K562 (cell line): Measurements from ENCODE around the gene FLOT2. TPM values are rescaled to one million over a fixed set of nuclear protein-coding genes. Genes with fewer than 3 reads are reported as not detected.
A peak's percentile ranks its signal among the peaks of the same experiment; 100 is the strongest.

Experiments used
- ATF1 ChIP-seq, 2 experiments: fragments of 450-650 bp in 1 of 2; IDR thresholded peaks; 2 replicates each; pipeline ENCODE4 v1.6.1; 2016; ENCODE audit warnings: missing compliant biosample characterization in 1 of 2, missing genetic modification characterization in 1 of 2
- C11orf30 ChIP-seq: fragments of 450-650 bp; IDR thresholded peaks from 2 replicates; pipeline ENCODE4 v1.6.1; 2016; ENCODE audit warnings: low read depth, mild to moderate bottlenecking
- CBFA2T3 ChIP-seq: fragments of 450-650 bp; IDR thresholded peaks from 2 replicates; pipeline ENCODE4 v1.6.1; 2017
- CXXC5 ChIP-seq: fragments of 250-450 bp; sonication (Bioruptor Pico); IDR thresholded peaks from 2 replicates; pipeline ENCODE4 v1.8.0; 2022; ENCODE audit warnings: inconsistent platforms, mild to moderate bottlenecking, moderate library complexity
- DPF2 ChIP-seq: fragments of 450-650 bp; IDR thresholded peaks from 2 replicates; pipeline ENCODE4 v1.6.1; 2016
- ESRRA ChIP-seq: fragments of 450-650 bp; IDR thresholded peaks from 2 replicates; pipeline ENCODE4 v1.6.1; 2014; ENCODE audit warnings: low read depth, mild to moderate bottlenecking, moderate library complexity, borderline replicate concordance
- FUS ChIP-seq: fragments of 200-400 bp; formaldehyde crosslinking; optimal IDR thresholded peaks from 2 replicates; pipeline ENCODE3; 2017; ENCODE audit warnings: low read depth, low read length
- GABPA ChIP-seq: fragments of 200-800 bp; sonication (Bioruptor generic); conservative IDR thresholded peaks from 2 replicates; pipeline ENCODE4 v1.6.1; 2016; ENCODE audit warnings: low read depth, missing genetic modification characterization, missing compliant biosample characterization
- NEUROD1 ChIP-seq: fragments of 150-350 bp; IDR thresholded peaks from 2 replicates; pipeline ENCODE4 v1.6.1; 2014; ENCODE audit warnings: borderline replicate concordance, low read length, low read depth; ENCODE audit not compliant: partially characterized antibody
- NFE2 ChIP-seq: IDR thresholded peaks from 2 replicates; pipeline ENCODE4 v1.6.1; 2014; ENCODE audit warnings: antibody characterized with exemption, low read depth
- RBM17 ChIP-seq: fragments of 200-400 bp; formaldehyde crosslinking; IDR thresholded peaks from 2 replicates; pipeline ENCODE4 v1.6.1; 2017; ENCODE audit warnings: low read depth, mild to moderate bottlenecking, low read length, borderline replicate concordance
- SRSF1 ChIP-seq: fragments of 200-400 bp; formaldehyde crosslinking; IDR thresholded peaks from 2 replicates; pipeline ENCODE4 v1.6.1; 2017; ENCODE audit warnings: mild to moderate bottlenecking, low read depth, low read length, moderate library complexity
- SRSF9 ChIP-seq: fragments of 200-400 bp; formaldehyde crosslinking; IDR thresholded peaks from 2 replicates; pipeline ENCODE4 v1.6.1; 2017; ENCODE audit warnings: low read depth, low read length, borderline replicate concordance
- ZNF212 ChIP-seq: fragments of 450-650 bp; formaldehyde crosslinking; IDR thresholded peaks from 2 replicates; pipeline ENCODE4 v1.4.0; 2020; ENCODE audit warnings: mild to moderate bottlenecking
- ZNF316 ChIP-seq: fragments of 450-650 bp; IDR thresholded peaks from 2 replicates; pipeline ENCODE4 v1.6.1; 2016
- polyA plus RNA-seq, 8 experiments: library from polyadenylated mRNA; depleted of rRNA in 4 of 8; stranded (reverse) in 5 of 8; unstranded in 3 of 8; fragments of >200 nt; fragmentation: Nextera tagmentation in 2 of 8; fragmentation: Illumina TruSeq in 1 of 8; extraction: Ambion mirVana in 2 of 8; extraction: Trizol in 1 of 8; gene quantifications; 2 replicates each; pipeline versions ENCODE4 v1.2.1 to v1.2.3, GENCODE V29; 2011 to 2014; ENCODE audit warnings: inconsistent platforms in 1 of 8, missing spikeins in 1 of 8
- total RNA-seq, 7 experiments: library from RNA; depleted of rRNA in 6 of 7; stranded (reverse); fragments of >200 nt in 6 of 7; fragmentation: Illumina TruSeq in 2 of 7; extraction: Trizol in 2 of 7; gene quantifications; 2 replicates each; pipeline versions ENCODE4 v1.2.1 to v1.2.3, GENCODE V29; 2011 to 2021; ENCODE audit warnings: low replicate concordance in 1 of 7
- TF ChIP-seq, protein P1 (sequence below): sonication (generic); formaldehyde crosslinking; IDR thresholded peaks from 2 replicates; pipeline ENCODE4 v1.8.1; 2023; ENCODE audit warnings: mild to moderate bottlenecking, missing genetic modification reagents
- TF ChIP-seq, protein P2 (sequence below): sonication (generic); formaldehyde crosslinking; IDR thresholded peaks from 2 replicates; pipeline ENCODE4 v1.9.0; 2022; ENCODE audit warnings: mild to moderate bottlenecking, missing genetic modification reagents

Gene FLOT2
- total and polyA plus RNA-seq, 9 of the 15 experiments (the other 6 are each of a cell fraction or from before 2014, with no cell fraction given): 17.5 to 138 (median 41.7) TPM

DNA sequence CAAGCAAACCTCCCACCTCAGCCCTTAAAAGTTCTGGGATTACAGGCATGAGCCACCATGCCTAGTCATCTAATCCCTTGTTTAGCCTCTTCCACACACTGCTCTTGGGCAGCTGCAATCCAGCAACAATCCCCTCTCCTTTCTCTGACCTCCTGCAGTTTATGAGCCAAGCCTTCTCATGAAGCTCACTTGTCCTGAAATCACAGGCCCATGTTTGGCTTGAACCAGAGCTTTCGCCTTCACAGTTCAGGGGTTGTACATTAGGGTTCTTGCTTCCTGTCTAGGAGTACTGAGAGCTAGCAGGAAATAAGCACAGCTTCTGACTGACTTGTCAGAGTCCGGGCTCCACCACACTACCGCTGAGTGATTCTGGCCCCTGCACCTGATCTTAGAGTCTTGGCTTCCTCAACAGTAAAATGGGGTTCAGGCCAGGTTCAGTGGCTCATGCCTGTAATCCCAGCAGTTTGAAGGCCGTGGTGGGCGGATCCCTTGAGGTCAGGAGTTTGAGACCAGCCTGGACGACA is 26.4 kb downstream of the FLOT2 start (continued):
- TF ChIP-seq, protein P1, sequence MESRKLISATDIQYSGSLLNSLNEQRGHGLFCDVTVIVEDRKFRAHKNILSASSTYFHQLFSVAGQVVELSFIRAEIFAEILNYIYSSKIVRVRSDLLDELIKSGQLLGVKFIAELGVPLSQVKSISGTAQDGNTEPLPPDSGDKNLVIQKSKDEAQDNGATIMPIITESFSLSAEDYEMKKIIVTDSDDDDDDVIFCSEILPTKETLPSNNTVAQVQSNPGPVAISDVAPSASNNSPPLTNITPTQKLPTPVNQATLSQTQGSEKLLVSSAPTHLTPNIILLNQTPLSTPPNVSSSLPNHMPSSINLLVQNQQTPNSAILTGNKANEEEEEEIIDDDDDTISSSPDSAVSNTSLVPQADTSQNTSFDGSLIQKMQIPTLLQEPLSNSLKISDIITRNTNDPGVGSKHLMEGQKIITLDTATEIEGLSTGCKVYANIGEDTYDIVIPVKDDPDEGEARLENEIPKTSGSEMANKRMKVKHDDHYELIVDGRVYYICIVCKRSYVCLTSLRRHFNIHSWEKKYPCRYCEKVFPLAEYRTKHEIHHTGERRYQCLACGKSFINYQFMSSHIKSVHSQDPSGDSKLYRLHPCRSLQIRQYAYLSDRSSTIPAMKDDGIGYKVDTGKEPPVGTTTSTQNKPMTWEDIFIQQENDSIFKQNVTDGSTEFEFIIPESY (CRISPR knock-in tag): no peak
- TF ChIP-seq CBFA2T3 (0 out of 2 replicates have a peak, but pooled peaks have one; percentile 16), NFE2 (peak; percentile 66), CXXC5 (CRISPR knock-in tag) (peak; percentile 43), DPF2 (peak; percentile 34), ESRRA (no peak), ATF1 (CRISPR knock-in tag; IDR thresholded peaks at IDR 0.05) (no peak), ATF1 (tag; IDR thresholded peaks at IDR 0.05) (no peak), NEUROD1 (peak; percentile 18), C11orf30 (0 out of 2 replicates have a peak, but pooled peaks have one; percentile 25), SRSF9 (no peak), ZNF212 (CRISPR knock-in tag) (no peak), FUS (no peak), RBM17 (no peak), GABPA (0 out of 2 replicates have a peak, but pooled peaks have one; percentile 30), ZNF316 (peak; percentile 54), SRSF1 (no peak)
- TF ChIP-seq, protein P2, sequence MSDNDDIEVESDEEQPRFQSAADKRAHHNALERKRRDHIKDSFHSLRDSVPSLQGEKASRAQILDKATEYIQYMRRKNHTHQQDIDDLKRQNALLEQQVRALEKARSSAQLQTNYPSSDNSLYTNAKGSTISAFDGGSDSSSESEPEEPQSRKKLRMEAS (CRISPR knock-in tag): peak; percentile 19; the same call in 1 of the 2 replicates
- TF ChIP-seq, all 486 proteins: peak for 20
